LNCaP clone FGC (cell line): ENCODE data around the gene GPBAR1.

ENCODE experiments used
- DNase-seq: peaks from one replicate; pipeline ENCODE4 v3.0.0-alpha.2; 2011; ENCODE audit warnings: low read depth
- H3K4me3 ChIP-seq: 2 replicates; pipeline ENCODE4 v1.5.1; 2011; ENCODE audit warnings: mild to moderate bottlenecking, low read depth, low read length, control low read depth
- TF ChIP-seq, protein P1 (sequence below): IDR thresholded peaks from 2 replicates; pipeline ENCODE4 v1.5.1; 2012; ENCODE audit warnings: mild to moderate bottlenecking; ENCODE audit not compliant: control insufficient read depth, insufficient read depth; ENCODE audit errors: extremely low read depth

GPBAR1 gene

DNA sequence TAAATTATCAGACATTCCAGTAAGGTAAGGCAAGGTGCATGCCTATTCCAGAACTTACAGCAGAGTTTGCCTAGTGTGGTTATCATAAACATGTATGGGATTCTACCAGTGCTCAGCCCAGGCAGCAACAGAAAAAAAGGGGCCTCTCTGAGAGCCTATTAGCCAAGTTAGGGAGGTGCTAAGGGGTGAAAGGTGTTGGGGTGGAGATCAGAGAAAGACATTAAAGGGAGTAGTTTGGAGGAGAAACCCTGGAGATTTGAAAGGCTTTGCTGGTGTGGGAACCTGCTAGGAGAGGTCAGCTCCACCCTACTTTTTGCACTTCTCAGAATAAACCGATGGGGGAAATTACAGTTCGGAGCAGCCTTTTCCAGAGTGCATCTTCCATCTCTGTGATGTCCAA lies 40.9 kb upstream of the GPBAR1 start:
- no peak for DNase-seq
- H3K4me3 ChIP-seq = no peak overlapping the region
- TF ChIP-seq, protein P1, sequence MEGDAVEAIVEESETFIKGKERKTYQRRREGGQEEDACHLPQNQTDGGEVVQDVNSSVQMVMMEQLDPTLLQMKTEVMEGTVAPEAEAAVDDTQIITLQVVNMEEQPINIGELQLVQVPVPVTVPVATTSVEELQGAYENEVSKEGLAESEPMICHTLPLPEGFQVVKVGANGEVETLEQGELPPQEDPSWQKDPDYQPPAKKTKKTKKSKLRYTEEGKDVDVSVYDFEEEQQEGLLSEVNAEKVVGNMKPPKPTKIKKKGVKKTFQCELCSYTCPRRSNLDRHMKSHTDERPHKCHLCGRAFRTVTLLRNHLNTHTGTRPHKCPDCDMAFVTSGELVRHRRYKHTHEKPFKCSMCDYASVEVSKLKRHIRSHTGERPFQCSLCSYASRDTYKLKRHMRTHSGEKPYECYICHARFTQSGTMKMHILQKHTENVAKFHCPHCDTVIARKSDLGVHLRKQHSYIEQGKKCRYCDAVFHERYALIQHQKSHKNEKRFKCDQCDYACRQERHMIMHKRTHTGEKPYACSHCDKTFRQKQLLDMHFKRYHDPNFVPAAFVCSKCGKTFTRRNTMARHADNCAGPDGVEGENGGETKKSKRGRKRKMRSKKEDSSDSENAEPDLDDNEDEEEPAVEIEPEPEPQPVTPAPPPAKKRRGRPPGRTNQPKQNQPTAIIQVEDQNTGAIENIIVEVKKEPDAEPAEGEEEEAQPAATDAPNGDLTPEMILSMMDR = no peak

DNA sequence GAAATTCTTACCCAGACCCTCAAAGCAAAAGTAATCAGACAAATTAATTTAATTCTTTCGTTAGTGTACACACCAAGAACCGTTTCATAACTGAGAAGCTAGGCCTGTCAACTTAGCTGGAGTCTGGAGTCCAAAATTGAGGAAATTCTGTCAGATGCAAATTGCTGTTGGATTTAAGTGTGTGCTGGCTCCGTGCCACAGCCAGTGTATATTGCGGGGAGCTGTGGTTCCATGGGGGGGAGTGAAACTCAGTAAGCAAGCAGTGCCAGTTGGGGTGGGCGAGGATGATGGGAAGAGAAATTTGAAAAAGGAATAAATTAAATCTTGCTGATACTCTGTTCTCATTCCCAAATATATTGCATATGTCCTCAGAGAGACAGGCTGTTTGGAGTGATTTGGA lies 39.8 kb upstream of the GPBAR1 start:
- DNase-seq = no peak
- TF ChIP-seq, protein P1 = no peak
- no peak overlapping the region for H3K4me3 ChIP-seq

DNA sequence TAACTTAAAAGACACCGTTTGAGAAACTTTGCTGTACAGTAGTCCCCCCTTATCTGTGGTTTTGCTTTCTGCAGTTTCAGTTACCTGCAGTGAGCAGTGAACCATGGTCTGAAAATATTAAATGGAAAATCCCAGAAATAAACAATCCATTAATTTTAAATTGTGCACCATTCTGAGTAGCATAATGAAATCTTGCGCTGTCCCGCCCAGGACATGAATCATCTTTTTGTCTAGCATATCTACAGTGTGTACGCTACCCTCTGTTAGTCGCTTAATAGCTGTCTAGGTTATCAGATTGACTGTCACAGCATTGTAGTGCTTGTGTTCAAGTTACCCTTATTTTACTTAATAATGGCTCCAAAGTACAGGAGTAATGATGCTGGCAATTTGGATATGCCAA lies 37.8 kb upstream of the GPBAR1 start:
- TF ChIP-seq, protein P1 = no peak
- DNase-seq = no peak
- no peak overlapping the region for H3K4me3 ChIP-seq

DNA sequence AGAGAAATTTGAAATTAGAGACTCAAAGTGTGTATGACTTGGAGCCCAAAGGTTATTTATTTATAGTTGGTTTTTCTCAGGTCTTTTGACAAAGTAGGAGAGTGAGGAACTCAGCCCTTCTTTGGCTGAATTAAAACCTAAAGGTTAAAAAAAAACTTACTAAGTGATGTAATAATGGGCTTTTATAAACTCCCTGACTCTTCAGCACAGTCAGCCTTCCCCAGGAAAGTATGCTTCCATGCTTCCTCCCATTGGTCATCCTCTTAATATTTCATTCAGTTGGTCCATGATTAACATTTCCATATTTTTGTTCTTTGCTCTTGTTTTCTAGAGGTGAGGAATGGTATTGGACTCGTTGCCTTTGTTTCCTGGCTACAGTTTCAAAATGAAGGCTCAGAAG lies 36.6 kb upstream of the GPBAR1 start:
- TF ChIP-seq, protein P1 = no peak
- H3K4me3 ChIP-seq = no peak overlapping the region
- DNase-seq = no peak

DNA sequence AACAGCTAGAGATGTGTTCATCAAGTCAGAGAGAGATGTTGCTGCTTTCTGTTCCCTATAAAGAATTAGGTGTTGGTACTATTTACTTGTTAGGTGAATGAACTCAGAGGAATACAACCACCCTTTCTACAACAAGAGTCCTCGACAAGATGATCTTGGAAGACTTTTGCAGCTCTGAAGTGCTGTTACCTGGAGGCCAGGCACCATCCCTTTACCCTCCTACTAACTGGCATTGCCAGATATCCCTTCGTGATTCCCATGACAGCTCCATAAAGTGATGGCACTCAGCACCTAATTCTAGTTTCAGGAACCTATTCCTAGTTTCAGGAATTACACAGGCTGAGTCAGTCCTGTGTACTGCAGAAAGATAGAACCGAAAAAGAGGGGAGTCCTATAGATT lies 33.9 kb upstream of the GPBAR1 start:
- TF ChIP-seq, protein P1 = no peak
- DNase-seq = no peak
- no peak overlapping the region for H3K4me3 ChIP-seq

DNA sequence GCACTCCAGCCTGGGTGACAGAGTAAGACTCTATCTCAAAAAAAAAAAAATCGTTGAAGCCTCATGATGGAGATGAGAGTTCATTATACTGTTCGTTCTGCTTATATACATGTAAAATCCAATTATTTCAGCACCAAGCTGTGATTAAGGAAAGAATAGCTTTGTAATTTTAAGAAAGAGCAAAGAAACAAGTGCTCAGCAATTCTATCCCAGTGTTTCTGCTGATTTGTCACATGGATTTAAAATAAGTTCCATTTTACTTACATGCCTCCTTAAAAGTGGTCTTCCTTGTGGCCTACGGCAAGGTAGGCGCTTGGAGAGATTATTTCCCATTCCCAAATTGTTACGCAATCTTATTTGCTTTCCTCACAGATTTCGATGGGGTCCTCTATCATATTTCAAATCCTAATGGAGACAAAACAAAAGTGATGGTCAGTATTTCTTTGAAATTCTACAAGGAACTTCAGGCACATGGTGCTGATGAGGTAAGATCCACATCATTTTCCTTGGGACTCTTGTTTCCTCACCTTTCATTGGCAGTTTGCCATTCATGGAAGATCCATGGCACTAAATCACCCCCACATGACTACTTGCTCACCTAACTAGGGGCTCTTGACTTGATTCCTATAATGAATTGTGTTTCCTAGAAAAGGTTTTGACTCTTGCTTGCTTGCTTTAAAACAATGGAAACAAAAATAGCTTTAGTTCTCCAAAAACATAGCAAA lies 32.3 kb upstream of the GPBAR1 start:
- no peak overlapping the region for H3K4me3 ChIP-seq
- DNase-seq = no peak
- TF ChIP-seq, protein P1 = no peak

DNA sequence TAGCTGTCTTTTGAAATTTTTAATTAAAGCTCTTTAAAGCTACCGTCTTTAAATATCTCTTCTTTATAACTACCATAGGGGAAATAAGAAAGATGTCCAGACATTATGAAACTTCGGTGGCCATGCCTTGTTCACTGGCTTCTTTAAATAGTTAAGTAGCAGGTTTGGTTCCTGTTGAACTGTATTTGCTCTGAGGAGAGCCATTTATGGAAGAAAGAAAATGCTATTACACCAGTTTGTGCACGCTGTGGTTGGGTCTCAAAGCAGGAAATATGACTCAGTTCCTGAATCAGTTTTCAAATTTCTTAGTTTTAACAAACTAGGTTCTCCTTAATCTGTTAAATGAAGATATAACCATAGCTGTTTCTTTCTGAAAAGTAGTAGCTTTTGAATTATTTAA lies 31.6 kb upstream of the GPBAR1 start:
- H3K4me3 ChIP-seq = no peak overlapping the region
- TF ChIP-seq, protein P1 = no peak
- no peak for DNase-seq
